GM12878 (cell line): ENCODE data around the gene ZNF554.

Experiments
- BHLHE40 ChIP-seq, 2 experiments: fragments of 450-650 bp in 1 of 2; IDR thresholded peaks; 2 replicates each; pipeline ENCODE4 v1.6.1; 2011 to 2017; ENCODE audit warnings: low read depth in 2 of 2, borderline replicate concordance in 1 of 2, improper control_type of control experiment in 1 of 2, low read length in 1 of 2, mild to moderate bottlenecking in 1 of 2
- CHD1 ChIP-seq: IDR thresholded peaks from 2 replicates; pipeline ENCODE4 v1.6.1; 2012; ENCODE audit warnings: low read depth, low read length, improper control_type of control experiment
- POLR2A ChIP-seq: IDR thresholded peaks from 2 replicates; pipeline ENCODE4 v1.6.1; 2011; ENCODE audit warnings: low read depth, mild to moderate bottlenecking, low read length
- SIN3A ChIP-seq: IDR thresholded peaks from 2 replicates; pipeline ENCODE4 v1.6.1; 2012; ENCODE audit warnings: low read depth, low read length, improper control_type of control experiment
- TF ChIP-seq, protein P1 (sequence below): IDR thresholded peaks from 2 replicates; pipeline ENCODE4 v1.6.1; 2012; ENCODE audit warnings: low read depth, low read length, improper control_type of control experiment

DNA sequence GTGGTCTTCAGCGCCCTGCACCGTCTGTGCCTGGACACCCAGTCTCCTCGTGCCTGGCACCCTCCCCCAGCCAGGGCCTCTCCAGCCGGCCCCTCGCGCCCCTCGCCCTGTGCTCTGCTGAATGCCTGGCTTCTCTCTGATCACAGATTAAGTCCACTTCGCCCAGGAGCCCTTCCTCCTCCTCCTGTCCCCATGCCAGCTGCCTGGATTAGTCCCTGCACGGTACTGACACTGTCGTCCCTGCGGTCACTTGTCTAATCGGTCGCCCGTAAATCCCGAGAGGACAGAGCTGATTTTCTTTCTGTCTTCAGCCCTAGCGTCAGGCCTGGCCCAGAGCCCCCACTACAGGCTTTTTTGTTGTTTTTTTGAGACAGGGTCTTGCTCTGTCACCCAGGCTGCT, 27.8 kb upstream of the ZNF554 start:
- TF ChIP-seq BHLHE40 (IDR thresholded peaks at IDR 0.05; ENCODE audit: borderline replicate concordance in 1 of 2, low read depth in 2 of 2, low read length in 1 of 2), result no peak
- TF ChIP-seq SIN3A, result no peak
- no peak for TF ChIP-seq CHD1
- TF ChIP-seq, protein P1, sequence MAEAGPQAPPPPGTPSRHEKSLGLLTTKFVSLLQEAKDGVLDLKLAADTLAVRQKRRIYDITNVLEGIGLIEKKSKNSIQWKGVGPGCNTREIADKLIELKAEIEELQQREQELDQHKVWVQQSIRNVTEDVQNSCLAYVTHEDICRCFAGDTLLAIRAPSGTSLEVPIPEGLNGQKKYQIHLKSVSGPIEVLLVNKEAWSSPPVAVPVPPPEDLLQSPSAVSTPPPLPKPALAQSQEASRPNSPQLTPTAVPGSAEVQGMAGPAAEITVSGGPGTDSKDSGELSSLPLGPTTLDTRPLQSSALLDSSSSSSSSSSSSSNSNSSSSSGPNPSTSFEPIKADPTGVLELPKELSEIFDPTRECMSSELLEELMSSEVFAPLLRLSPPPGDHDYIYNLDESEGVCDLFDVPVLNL, result no peak
- TF ChIP-seq POLR2A, result no peak
